ENCODE data around the gene SENP8. TPM values are rescaled to one million over a fixed set of nuclear protein-coding genes. Genes with fewer than 3 reads are reported as not detected.

Gene SENP8
- total and polyA plus RNA-seq, 2 of the 13 experiments (the other 11 are each of a cell fraction or from before 2014, with no cell fraction given) = 2.7 to 3.0 TPM

DNA sequence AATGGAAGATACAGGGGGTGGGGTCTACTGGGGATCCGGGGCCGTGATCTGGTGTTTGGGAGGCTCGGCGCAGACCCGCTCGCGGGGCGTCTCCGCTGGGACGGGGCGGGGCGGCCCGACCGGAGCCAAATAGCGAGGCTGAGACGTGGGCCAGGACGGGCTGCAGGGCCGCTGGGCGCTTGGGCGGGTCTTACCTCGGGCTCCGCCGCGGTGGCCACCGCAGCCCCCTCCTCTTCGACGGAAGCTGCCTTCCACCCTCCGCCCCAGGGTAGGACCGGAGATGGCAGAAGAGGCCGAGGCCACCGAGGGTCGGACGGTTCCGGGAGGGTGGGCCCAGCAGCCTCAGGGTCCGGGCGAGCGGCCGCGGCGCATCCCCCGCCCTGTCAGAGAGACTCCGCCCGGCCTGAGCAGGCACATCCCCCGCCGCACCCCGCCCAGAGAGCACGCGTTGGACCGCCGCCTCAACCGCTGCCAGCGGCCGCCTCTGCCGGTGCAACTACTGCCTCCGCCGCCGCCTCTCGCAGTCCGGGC lies 652 bp upstream of the SENP8 start (continued):
- TF ChIP-seq, protein P1, sequence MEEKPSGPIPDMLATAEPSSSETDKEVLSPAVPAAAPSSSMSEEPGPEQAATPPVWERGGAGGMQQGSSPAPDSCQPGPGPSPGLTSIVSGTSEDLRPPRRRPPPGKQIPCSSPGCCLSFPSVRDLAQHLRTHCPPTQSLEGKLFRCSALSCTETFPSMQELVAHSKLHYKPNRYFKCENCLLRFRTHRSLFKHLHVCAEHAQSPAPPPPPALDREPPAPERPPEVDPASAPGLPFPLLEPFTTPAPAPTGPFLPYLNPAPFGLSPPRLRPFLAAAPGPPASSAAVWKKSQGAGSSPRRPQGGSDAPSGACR (CRISPR knock-in tag; IDR thresholded peaks at IDR 0.05) = no peak
- TF ChIP-seq ZNF460 (CRISPR knock-in tag; IDR thresholded peaks at IDR 0.05; ENCODE audit: borderline replicate concordance) = no peak
- TF ChIP-seq ZNF205 (CRISPR knock-in tag; IDR thresholded peaks at IDR 0.05) = no peak
- no peak for TF ChIP-seq NPAS2 (CRISPR knock-in tag; IDR thresholded peaks at IDR 0.05; ENCODE audit: borderline replicate concordance)
- TF ChIP-seq KDM3A (CRISPR knock-in tag; IDR thresholded peaks at IDR 0.05; ENCODE audit: low read depth) = no peak
- no peak for TF ChIP-seq ZNF75D (CRISPR knock-in tag; IDR thresholded peaks at IDR 0.05; ENCODE audit: borderline replicate concordance)
- TF ChIP-seq, protein P2, sequence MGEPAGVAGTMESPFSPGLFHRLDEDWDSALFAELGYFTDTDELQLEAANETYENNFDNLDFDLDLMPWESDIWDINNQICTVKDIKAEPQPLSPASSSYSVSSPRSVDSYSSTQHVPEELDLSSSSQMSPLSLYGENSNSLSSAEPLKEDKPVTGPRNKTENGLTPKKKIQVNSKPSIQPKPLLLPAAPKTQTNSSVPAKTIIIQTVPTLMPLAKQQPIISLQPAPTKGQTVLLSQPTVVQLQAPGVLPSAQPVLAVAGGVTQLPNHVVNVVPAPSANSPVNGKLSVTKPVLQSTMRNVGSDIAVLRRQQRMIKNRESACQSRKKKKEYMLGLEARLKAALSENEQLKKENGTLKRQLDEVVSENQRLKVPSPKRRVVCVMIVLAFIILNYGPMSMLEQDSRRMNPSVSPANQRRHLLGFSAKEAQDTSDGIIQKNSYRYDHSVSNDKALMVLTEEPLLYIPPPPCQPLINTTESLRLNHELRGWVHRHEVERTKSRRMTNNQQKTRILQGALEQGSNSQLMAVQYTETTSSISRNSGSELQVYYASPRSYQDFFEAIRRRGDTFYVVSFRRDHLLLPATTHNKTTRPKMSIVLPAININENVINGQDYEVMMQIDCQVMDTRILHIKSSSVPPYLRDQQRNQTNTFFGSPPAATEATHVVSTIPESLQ (CRISPR knock-in tag; conservative IDR thresholded peaks at IDR 0.05) = 0 out of 2 replicates have a peak, but pooled peaks have one; percentile 55
- TF ChIP-seq MEF2D (CRISPR knock-in tag; IDR thresholded peaks at IDR 0.05) = no peak
- TF ChIP-seq POGZ (CRISPR knock-in tag; IDR thresholded peaks at IDR 0.05) = peak; percentile 50
- no peak for TF ChIP-seq ZNF839 (CRISPR knock-in tag; IDR thresholded peaks at IDR 0.05; ENCODE audit: borderline replicate concordance)
- no peak for TF ChIP-seq SP1 (IDR thresholded peaks at IDR 0.05)
- no peak for TF ChIP-seq SP1 (CRISPR knock-in tag; IDR thresholded peaks at IDR 0.05)
- TF ChIP-seq, protein P3, sequence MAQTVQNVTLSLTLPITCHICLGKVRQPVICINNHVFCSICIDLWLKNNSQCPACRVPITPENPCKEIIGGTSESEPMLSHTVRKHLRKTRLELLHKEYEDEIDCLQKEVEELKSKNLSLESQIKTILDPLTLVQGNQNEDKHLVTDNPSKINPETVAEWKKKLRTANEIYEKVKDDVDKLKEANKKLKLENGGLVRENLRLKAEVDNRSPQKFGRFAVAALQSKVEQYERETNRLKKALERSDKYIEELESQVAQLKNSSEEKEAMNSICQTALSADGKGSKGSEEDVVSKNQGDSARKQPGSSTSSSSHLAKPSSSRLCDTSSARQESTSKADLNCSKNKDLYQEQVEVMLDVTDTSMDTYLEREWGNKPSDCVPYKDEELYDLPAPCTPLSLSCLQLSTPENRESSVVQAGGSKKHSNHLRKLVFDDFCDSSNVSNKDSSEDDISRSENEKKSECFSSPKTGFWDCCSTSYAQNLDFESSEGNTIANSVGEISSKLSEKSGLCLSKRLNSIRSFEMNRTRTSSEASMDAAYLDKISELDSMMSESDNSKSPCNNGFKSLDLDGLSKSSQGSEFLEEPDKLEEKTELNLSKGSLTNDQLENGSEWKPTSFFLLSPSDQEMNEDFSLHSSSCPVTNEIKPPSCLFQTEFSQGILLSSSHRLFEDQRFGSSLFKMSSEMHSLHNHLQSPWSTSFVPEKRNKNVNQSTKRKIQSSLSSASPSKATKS (CRISPR knock-in tag; IDR thresholded peaks at IDR 0.05) = no peak
- peak; percentile 65 for TF ChIP-seq ZNF883 (CRISPR knock-in tag; IDR thresholded peaks at IDR 0.05; ENCODE audit: not compliant biosample characterization)
- TF ChIP-seq, protein P4, sequence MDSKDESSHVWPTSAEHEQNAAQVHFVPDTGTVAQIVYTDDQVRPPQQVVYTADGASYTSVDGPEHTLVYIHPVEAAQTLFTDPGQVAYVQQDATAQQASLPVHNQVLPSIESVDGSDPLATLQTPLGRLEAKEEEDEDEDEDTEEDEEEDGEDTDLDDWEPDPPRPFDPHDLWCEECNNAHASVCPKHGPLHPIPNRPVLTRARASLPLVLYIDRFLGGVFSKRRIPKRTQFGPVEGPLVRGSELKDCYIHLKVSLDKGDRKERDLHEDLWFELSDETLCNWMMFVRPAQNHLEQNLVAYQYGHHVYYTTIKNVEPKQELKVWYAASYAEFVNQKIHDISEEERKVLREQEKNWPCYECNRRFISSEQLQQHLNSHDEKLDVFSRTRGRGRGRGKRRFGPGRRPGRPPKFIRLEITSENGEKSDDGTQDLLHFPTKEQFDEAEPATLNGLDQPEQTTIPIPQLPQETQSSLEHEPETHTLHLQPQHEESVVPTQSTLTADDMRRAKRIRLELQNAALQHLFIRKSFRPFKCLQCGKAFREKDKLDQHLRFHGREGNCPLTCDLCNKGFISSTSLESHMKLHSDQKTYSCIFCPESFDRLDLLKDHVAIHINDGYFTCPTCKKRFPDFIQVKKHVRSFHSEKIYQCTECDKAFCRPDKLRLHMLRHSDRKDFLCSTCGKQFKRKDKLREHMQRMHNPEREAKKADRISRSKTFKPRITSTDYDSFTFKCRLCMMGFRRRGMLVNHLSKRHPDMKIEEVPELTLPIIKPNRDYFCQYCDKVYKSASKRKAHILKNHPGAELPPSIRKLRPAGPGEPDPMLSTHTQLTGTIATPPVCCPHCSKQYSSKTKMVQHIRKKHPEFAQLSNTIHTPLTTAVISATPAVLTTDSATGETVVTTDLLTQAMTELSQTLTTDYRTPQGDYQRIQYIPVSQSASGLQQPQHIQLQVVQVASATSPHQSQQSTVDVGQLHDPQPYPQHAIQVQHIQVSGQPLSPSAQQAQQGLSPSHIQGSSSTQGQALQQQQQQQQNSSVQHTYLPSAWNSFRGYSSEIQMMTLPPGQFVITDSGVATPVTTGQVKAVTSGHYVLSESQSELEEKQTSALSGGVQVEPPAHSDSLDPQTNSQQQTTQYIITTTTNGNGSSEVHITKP (CRISPR knock-in tag; IDR thresholded peaks at IDR 0.05; ENCODE audit: low read depth) = no peak
- TF ChIP-seq, protein P5, sequence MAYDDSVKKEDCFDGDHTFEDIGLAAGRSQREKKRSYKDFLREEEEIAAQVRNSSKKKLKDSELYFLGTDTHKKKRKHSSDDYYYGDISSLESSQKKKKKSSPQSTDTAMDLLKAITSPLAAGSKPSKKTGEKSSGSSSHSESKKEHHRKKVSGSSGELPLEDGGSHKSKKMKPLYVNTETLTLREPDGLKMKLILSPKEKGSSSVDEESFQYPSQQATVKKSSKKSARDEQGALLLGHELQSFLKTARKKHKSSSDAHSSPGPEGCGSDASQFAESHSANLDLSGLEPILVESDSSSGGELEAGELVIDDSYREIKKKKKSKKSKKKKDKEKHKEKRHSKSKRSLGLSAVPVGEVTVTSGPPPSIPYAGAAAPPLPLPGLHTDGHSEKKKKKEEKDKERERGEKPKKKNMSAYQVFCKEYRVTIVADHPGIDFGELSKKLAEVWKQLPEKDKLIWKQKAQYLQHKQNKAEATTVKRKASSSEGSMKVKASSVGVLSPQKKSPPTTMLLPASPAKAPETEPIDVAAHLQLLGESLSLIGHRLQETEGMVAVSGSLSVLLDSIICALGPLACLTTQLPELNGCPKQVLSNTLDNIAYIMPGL (CRISPR knock-in tag; IDR thresholded peaks at IDR 0.05; ENCODE audit: borderline replicate concordance in 1 of 2, low read depth in 1 of 2) = peak in 1 of 2 experiments; percentile 14; a peak in 2 of 4 replicates
- TF ChIP-seq ZNF263 (CRISPR knock-in tag; IDR thresholded peaks at IDR 0.05) = no peak; the same call in 1 of the 2 replicates
- no peak for TF ChIP-seq ZNF180 (CRISPR knock-in tag; IDR thresholded peaks at IDR 0.05; ENCODE audit: borderline replicate concordance, low read depth)

All from HepG2 (cell line).